A204.1 (cell line): ENCODE measurements around the gene TCERG1L.
"Not testable (repeated sequence)": the region's sequence is repeated elsewhere in the genome, so short reads cannot be mapped to it uniquely, and the experiment has no call there.

Source experiments
- FAIRE-seq: peaks from 2 replicates; lab custom pipeline; 2012; peaks lifted over from hg19 to GRCh38; lab: Jason Lieb, UNC

Gene TCERG1L

DNA sequence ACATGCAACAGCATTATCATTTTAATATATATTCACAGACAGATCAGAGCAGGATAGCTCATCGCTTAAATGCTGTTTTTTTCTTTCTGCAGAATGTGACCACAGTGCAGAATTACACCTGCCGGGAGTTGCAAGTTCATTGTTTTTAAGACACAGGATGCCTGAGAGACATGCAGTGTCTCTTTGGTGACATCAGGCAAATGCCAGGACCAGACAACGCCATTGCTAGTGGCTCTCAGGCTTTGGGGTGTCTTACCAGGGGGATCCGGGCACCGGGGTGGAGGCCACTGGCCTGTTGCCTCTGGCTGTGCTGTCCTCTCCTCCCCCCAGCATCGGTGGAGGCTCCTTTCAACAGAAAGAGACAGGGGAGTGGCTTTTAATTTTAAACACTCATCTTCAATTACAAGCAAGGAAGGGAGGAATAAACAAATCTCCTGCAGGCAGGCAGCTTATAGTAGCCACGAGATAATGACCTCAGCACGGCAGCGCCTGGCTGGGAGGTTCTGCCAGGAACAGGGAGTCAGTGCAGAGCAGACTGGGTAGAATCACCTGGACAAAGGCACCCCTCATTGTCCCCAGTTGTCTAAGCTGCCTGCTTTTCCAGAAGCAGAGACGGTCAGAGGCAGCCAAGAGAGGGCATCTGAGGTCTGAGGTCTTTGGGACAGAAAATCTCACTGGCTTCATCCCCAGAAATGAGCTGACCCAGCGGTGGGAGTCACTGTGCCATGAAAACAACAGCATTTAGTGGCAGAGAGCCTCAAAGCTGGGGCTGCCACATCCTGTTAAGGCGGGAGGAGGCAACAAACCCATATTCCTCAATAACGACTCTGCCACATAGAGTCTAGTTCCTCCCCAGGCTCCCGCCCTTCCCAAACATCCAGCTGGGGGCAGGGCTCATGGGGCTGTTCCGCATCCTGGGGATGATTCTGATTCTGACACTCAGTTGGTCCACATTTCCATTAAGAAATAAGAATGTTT is 148.4 kb downstream of the TCERG1L start:
- no peak for FAIRE-seq

DNA sequence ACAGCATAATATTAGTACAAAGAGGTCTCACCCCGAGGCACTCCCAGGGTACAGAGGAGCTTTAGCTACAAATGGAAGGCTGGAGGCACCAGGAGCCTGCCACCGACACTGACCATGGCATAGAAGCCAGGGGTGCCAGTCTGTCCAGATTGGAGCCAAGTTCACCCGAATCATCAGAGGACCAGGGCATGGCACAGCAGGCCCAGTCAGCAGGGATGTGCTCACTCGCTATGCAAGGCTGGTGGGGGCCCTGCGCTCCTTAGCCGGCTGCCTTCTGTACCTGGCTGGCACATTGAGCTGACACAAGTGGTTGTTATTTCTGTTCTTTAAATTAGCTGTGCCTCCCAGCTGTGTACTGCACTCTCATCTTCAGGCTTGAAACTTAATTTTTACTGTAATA is 149.3 kb downstream of the TCERG1L start:
- FAIRE-seq = no peak

DNA sequence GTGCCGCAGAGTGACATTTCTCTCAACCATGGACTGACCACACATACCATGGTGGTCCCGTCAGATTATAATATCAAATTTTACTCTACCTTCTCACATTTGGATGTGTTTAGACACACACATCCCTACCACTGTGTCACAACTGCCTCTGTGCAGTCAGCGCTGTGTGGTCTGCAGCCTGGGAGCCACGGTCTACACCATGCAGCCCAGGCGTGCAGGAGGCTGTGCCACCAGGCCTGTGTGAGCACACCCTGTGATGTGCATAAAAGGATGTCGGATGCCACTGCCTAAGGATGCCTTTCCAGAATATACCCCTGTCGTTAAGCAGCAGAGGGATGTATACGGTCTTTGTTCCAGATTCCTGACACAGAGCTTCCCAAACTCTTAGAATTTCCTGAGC is 150.4 kb downstream of the TCERG1L start:
- no peak for FAIRE-seq

DNA sequence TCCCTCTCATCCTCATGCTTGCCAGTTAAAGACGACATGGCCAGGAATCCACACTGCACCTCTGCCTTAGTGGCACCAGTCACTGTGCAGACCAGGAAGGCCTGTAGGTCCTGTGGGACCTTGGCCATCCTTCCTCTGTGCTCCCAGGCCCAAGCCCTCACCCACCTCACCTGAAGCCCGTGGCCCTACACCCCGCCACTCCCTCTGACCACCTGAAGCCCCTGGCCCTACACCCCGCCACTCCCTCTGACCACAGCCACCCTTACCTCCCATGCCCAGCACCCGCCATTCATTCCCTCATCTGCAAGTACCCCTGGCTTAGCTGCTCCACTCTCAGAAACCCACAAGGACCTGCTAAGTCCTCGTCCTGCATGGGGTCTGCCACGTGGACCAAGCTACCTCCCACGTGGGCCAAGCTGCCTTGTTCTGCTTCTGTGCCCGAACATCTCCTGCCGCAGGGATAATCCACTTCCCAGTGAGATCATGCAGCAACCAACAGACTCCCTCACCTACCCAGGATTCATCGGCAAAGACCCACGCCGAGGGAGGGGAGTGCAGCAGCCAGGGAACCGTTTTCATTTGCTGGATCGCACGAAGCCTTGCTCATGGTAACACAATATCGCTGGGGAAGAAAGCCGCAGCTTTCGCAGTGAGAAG is 151.2 kb downstream of the TCERG1L start:
- no peak for FAIRE-seq

DNA sequence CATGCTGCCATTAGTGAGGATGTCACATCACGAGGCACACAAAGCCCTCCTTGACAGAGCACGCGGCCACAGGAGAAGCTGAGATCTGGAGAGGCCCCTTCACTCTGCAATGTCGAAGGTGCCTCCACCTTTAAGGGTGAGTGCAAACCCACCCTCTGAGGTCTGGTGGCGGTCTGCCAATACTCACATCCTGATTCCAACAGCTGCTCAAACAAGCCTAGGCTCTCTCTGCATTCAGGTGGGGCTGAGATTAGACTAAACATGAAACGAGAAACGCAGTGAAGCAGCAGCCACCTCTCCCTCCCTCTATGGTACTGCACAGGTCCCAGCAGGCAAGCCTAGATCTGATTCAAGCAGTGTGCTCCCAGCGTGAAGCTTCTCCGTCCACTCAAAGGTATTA is 151.8 kb downstream of the TCERG1L start:
- FAIRE-seq = no peak

DNA sequence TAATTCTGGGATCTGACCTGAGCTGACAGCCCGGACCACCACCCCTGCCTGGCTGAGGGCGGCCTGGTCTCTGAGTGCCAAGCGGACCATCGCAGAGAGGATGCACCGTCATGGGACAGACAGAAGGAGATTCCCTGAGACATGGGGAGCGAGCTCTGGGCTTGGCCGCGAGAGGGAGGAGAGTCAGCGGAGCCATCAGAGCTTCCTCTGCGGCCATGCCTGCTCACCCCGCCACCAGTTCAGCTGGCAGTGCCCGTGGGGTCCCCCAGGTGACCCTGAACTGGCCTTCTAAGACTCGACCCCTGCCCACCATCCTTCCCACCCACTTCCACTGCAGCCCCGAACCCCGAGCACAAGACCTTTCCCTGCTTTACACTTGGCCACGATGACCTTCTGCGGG is 152.8 kb downstream of the TCERG1L start:
- no peak for FAIRE-seq

DNA sequence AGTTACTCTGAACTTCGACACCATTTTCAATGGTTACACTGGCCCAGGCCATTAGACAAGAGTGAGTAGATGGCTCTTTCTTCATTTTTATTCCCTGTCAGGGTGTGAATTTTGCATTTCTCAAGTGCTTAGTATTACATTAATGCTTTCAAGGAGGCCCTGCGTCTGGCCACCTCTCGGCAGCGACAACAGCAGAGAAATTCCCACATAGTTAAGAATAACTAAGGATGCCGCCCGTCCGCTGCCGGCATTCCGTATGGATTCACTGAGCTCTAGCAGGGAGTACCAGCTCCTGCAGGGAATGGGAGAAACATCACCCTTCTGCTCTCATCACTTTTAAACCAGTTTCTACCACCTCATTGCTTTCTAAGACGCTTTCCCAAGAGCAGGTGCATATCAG is 153.6 kb downstream of the TCERG1L start:
- FAIRE-seq = no peak

DNA sequence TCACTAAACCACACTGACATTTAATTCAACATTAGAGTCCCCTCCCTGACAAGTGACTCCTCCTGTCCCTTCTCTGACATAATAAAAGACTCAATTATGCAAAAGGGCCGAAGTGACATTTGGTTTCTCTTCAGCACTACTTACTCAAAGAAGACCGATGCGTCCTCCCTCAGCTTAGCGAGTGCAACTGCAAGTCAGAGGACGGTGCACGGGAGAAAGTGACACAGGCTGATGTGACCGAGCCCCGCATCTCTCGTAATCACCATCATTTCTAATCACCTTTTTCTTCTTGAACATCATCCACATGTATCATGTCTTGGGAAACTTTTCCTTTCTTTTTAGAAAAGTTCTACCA is 155.7 kb downstream of the TCERG1L start:
- no peak for FAIRE-seq

DNA sequence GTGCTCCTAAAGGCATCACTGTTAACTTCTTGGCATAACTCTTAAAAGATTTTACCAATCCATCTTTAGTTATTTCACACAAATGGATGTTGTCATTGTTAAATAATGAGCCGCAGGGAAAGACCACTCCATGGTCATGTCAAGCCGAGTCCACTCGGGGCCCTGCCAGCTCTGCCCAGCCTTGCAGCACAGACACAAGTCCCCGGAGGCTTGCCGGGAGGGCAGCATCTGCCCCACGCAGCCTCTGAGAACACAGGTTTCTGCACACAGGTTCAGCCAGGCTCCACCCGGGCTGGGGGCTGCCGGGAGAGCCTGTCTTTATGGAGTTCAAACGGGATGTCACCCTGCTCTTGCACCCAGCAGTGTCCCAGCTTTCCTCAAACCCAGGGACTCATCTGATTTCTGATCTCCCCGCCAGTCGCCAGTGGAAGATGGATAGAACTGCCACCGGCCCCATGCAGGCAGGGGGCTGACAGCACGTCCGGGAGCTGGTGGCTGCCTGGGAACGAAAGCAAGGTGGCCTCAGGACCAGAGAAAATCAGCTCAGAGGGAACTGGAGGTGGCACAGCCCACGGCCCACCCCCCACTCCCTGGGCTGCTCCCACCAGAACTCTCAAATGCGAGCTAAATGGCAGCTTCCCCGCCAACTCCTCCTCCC is 156.2 kb downstream of the TCERG1L start:
- no peak for FAIRE-seq

DNA sequence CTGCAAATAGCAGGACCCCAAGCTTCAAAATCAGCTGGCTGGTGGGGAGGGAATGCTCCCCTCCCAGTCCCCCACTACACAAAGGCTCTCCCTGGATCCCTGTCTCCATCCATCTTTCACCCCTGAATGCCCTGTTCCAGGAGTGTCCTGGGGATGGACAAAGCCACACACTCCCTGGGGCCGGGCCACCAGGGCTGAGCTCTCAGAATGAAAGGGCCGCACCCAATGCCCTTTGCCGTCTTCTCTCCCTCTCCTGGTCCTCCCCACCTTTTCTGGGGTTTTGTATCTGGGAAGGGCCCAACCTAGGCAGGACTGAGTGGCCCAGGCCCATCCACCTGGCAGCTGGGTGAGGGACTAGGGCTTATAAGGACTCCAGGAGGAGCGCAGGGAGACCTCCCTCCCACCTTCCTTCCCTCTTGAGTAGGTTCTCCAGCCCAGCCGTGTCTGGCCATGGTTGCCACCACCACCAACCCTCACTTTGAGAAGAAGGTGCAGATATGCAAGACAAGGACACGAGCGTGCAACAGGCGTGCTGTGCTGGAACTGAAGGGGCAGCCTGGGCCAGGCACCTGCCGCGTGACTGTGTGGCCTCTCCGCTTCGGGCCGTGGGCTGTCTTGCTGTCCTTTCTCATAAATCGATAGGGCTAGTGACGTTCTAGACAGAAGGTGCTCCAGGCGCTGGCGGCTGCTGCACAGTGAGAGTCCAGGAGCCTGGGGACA is 157.1 kb downstream of the TCERG1L start:
- no peak for FAIRE-seq

DNA sequence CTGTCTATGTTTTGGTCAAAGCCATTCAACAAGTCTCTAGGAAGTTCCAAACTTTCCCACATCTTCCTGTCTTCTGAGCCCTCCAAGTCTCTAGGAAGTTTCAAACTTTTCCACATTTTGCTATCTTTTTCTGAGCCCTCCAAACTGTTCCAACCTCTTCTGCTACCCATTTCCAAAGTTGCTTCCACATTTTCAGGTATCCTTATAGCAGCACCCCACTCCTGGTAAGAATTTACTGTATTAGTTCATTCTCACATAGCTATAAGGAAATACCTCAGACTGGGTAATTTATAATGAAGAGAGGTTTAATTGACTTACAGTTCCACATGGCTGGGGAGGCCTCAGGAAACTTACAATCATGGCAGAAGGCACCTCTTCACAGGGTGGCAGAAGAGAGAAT is 159.1 kb downstream of the TCERG1L start:
- not testable (repeated sequence) for FAIRE-seq

DNA sequence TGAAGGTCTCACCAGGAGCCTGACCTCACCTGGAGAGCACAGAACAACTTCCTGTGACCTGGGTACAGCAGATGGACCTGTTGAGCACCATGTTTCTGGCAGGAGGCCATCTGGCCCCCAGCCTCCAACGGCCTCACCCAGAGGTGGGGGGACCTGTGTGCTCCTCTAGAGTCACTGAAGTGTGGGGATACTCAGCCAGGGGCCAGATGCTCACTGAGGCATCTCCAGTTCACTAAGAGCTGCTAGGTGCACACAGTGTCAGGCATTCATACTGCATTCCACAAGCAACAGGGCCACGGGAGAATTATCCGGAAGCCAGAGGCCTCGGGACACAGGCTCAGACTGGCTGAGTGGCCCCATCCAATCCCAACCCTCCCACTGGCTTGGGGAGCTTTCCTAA is 161.4 kb downstream of the TCERG1L start:
- no peak for FAIRE-seq

DNA sequence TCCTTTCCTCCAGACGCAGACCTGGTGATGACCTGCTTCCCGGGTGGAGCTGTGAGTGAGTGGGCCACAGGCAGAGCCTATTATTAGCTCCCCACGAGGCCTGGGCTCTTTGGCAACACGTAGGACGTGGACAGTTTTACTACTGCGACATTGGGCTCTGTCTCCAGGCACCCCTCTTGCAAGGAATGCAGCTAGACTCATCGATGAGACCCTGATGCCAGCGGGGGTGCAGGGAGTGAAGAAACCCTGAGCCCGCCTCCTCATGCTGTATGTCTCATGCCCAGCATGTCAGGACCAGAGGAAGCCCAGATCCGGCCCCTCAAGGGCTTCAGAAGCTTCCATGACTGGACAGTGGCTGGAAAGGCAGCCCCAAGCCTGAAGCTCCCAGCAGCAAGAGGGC is 161.9 kb downstream of the TCERG1L start:
- FAIRE-seq = no peak

DNA sequence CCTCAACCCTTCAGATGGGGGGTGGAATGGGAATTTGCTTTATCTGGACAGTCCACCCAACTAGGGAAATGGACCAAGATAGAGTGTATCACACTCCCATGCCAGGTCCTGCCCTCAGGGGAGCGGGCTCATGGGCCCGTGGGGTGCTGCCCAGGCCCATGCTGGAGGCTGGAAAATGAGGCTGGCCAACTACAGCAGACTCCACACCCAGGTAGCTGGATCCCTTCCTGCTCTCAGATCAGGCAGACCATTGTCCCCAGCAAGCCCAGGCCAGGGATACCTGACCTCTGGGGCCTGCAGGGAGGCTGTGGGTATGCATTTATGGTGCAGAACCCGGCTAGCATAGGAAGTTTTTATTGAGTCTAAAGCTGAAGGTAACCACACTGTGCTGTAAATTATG is 162.4 kb downstream of the TCERG1L start:
- no peak for FAIRE-seq

DNA sequence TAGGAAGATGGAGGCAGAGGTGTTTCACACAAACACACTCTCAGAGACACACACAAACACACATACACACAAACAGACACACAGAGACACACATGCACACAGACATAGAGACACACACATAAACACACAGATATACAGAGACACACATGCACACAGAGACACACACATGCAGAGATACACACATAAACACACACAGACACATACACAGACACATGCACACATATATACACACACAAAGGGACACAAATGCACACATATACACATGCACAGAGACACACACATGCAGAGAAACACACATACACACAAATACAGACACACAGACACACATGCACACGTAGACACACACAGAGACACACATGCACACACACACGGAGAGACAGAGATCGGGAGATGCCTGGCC is 163.3 kb downstream of the TCERG1L start:
- FAIRE-seq = no peak

DNA sequence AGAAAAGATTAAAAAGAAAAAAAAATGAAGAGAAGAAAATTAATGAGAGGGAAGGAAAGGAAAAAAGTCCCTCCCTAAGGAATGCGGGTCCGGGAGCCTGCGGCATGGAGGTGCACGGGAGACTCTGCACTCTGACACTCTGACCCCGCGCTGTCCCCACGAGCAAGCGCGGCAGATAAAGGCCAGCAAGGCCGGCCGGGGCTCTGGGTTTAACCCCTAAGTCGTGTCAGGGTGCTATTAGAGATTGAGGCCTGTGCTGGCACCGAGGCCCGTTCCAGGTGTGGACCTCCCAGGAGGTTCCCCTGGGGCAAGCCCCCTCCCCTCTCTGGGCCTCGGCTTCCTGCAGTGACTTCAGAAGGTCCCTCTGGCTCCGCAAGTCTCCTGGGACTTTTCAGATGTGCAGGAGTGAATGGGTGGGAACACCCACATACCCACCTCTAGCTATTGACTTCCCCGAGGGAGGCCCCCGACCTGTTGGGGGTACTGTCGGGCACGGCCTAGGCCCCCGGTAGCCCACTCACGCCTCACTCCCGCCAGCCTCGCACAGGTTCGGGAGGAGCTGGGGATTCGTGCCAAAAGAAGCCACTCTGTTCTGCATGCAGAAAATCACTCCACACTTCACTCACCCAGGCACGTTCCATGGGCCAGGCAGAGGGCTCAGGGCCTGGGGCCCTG is 164.1 kb downstream of the TCERG1L start:
- FAIRE-seq = no peak

DNA sequence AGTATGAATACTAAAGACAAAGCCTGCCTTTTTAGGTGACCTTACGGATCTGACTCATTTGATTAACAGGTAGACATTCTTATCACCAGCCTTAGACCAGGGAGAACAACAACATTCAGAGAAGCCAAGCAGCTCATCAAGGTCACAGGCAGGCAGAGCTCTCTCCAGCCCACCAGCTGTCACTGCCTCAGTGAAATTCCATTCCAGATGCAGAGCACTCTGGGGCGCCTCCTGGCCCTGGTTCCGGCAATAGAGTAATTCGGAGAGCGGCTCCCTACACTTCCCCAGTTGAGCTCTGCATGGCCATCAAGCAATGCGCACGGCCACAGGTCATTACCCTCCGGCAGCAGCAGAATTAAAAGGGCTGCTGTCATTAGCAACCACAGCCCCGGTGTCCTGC is 164.7 kb downstream of the TCERG1L start:
- no peak for FAIRE-seq

DNA sequence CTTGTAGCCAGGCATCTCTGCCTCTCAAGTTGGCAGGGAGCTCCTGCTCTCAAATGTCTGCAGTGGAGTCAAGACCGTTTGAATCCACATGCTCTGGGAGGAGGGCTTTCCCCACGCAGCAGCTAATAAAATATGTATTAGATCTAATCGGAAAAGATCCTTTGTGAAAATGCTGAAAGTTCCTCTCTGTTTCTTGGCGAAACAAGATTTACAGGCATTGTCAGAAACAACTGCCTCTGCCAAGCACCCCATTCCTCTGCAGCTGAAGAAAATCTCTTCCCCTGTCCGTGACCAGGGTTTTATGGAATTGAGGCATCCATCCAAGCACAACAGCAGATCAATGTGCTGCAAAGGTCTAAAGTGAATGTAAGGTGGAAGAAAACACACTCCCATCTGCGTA is 165.8 kb downstream of the TCERG1L start:
- FAIRE-seq = no peak

DNA sequence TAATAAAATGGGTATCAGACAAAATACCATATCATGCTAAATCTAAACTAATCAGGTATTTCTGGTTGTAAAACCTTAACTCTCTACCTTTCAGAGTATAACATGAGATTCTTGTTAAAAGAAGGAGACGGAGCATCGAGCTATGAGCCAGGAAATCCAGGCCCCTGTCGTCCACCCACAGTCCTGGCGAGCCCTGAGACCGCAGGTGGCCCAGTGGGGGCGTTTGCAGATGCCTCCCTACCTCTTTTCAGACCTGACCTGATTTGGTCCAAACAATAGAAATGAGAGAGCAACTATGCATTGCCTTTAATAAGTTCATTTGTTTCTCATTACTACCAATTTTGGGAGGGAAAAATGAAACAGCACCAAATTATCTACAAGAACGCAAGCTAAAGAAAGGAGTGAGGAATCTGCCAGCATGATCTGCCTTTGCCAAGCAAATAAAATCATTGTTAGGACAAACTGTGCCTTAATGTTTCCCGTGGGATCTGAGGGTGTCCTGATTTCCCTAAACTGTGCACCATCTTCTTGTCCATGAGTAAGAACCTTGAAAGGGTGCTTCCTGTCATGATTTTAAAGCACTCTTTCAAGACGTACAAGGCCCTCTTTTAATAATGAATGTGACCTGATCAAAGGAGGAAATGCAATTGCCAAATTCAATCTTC is 166.7 kb downstream of the TCERG1L start:
- FAIRE-seq = no peak

DNA sequence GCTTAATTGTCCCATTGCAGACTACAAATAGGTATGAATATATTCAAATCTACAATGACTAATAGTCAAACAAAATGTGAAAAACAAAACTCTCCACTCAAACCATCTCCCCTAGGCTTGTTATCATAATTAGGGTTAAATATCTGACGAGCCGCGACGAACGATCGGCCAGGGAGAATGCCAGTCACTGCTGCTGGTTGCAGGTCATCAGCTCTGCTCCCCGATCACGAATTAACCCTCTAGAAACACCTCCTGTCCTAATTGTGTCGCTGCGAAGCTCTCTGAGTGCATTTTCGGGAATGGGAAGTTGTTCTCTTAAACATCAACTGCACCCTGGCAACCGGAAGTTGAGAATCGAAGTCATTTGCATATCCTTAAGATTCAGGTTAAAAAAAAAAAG is 167.3 kb downstream of the TCERG1L start:
- no peak for FAIRE-seq

DNA sequence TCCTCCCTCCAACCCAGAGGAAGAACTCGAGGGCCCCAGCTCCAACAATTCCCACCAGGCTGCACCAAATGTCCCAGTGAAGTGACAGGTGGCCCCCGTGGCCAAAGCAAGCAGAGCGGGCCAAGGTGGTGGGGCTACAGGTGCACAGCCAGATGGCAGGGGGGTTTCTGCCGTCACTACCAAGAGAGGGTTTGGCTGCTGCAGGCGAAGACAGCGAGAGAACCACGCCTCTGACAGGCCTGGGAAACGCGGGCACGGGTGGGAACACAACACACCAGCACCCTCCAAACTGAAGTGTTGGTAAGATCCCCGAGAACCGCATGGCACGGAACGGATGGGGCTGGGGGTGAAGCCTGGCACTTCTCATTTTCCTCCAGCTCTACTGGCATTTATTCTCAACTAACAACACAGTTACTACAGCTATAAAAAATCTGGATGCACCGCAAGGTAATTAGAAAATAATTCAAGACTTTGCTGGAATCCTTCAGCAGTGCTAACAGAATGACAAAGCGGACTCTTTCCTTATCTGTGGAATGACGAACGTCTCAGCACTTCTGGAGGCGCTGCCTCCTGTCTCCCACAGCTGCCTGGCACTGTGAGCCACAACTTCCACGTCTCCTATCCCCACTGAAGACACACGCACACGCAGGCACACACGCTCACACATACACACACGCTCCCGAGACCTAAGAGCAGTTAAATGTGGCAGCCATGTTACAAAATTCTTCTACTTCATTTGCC is 167.9 kb downstream of the TCERG1L start:
- no peak for FAIRE-seq
